Ramos (cell line): ENCODE results near the gene LASP1.
"Not testable (repeated sequence)": the region's sequence is repeated elsewhere in the genome, so short reads cannot be mapped to it uniquely, and the experiment has no call there.

Source experiments
- in situ Hi-C: fragments of 300-500 bp; cut with MboI; formaldehyde crosslinking; loops from one replicate; pipeline ENCODE4 v1.14.3; 2022; ENCODE audit warnings: low sequenced_read_pairs; ENCODE audit not compliant: unreplicated experiment

LASP1 gene

GRCh38 chr17:38922538-38923297 is 52.9 kb downstream of the LASP1 start:
- in situ Hi-C loops = no loop called here

- in situ Hi-C loops = no loop called here
Observed at GRCh38 chr17:38925263-38925995, 55.6 kb downstream of the LASP1 start, which contains the start of gene LASP1NB. Gene LASP1NB (plus strand): TSS chr17:38925614.

GRCh38 chr17:38926293-38927070 is 56.6 kb downstream of the LASP1 start:
- in situ Hi-C loops = no loop called here

GRCh38 chr17:38930782-38931181 is 60.9 kb downstream of the LASP1 start:
- in situ Hi-C loops = not testable (repeated sequence)

GRCh38 chr17:38933962-38934361 is 64.1 kb downstream of the LASP1 start:
- in situ Hi-C loops = not testable (repeated sequence)

- in situ Hi-C loops = no loop called here
Observed at GRCh38 chr17:38939987-38940386, 70.1 kb downstream of the LASP1 start.

- in situ Hi-C loops = no loop called here
Observed at GRCh38 chr17:38940404-38940803, 70.5 kb downstream of the LASP1 start.

- in situ Hi-C loops = no loop called here
Observed at GRCh38 chr17:38942696-38943334, 73.0 kb downstream of the LASP1 start.

GRCh38 chr17:38943607-38944006 is 73.7 kb downstream of the LASP1 start:
- in situ Hi-C loops = no loop called here

- in situ Hi-C loops = no loop called here
Observed at GRCh38 chr17:38947189-38947588, 77.3 kb downstream of the LASP1 start.

- in situ Hi-C loops = not testable (repeated sequence)
Observed at GRCh38 chr17:38953800-38954199, 83.9 kb downstream of the LASP1 start.

GRCh38 chr17:38958326-38958725 is 88.5 kb downstream of the LASP1 start:
- in situ Hi-C loops = no loop called here

- in situ Hi-C loops = no loop called here
Observed at GRCh38 chr17:38958756-38959155, 88.9 kb downstream of the LASP1 start.

- in situ Hi-C loops = no loop called here
Observed at GRCh38 chr17:38959508-38959907, 89.7 kb downstream of the LASP1 start.

GRCh38 chr17:38960402-38960801 is 90.5 kb downstream of the LASP1 start:
- in situ Hi-C loops = no loop called here

GRCh38 chr17:38961413-38961812 is 91.6 kb downstream of the LASP1 start:
- in situ Hi-C loops = no loop called here

- in situ Hi-C loops = no loop called here
Observed at GRCh38 chr17:38967290-38967738, 97.5 kb downstream of the LASP1 start, which contains the start of gene FBXO47. Gene FBXO47 (minus strand): TSS chr17:38967403. CDS start chr17:38963025, 4,378 bp downstream.

- in situ Hi-C loops = no loop called here
Observed at GRCh38 chr17:38969281-38969680, 99.4 kb downstream of the LASP1 start.

GRCh38 chr17:38970128-38970527 is 100.3 kb downstream of the LASP1 start:
- in situ Hi-C loops = no loop called here

- in situ Hi-C loops = no loop called here
Observed at GRCh38 chr17:38970804-38971203, 100.9 kb downstream of the LASP1 start.
